Endodermal cell (in vitro differentiated cells): Measurements from ENCODE around the gene FBXL17. TPM values are rescaled to one million over a fixed set of nuclear protein-coding genes. Genes with fewer than 3 reads are reported as not detected.
A peak's percentile ranks its signal among the peaks of the same experiment; 100 is the strongest.

Experiments used
- DNase-seq: peaks from one replicate; pipeline ENCODE4 v3.0.0-alpha.2; 2017
- H3K27ac ChIP-seq: 2 replicates; pipeline ENCODE4 v1.5.1; 2013; ENCODE audit warnings: mild to moderate bottlenecking, low read depth, low read length, moderate library complexity
- H3K27me3 ChIP-seq: 2 replicates; pipeline ENCODE4 v1.6.1; 2013; ENCODE audit warnings: mild to moderate bottlenecking, low read length, moderate library complexity; ENCODE audit not compliant: insufficient read depth, control insufficient read depth, poor library complexity, severe bottlenecking
- H3K36me3 ChIP-seq: 2 replicates; pipeline ENCODE4 v1.7.0; 2013; ENCODE audit warnings: mild to moderate bottlenecking, low read length, moderate library complexity; ENCODE audit not compliant: control insufficient read depth, insufficient read depth
- H3K4me1 ChIP-seq: one replicate; pipeline ENCODE4 v1.7.0; 2013; ENCODE audit warnings: low read length; ENCODE audit not compliant: control insufficient read depth, insufficient read depth
- H3K4me3 ChIP-seq: 2 replicates; pipeline ENCODE4 v1.5.1; 2013; ENCODE audit warnings: mild to moderate bottlenecking, low read length, moderate library complexity
- H3K9ac ChIP-seq: 2 replicates; pipeline ENCODE4 v1.6.1; 2013; ENCODE audit warnings: mild to moderate bottlenecking, low read length, moderate library complexity; ENCODE audit not compliant: poor library complexity, severe bottlenecking; ENCODE audit errors: extremely low read depth
- H3K9me3 ChIP-seq: 2 replicates; pipeline ENCODE4 v1.6.1; 2013; ENCODE audit warnings: mild to moderate bottlenecking, low read length, moderate library complexity; ENCODE audit not compliant: control insufficient read depth
- H3K27ac Mint-ChIP-seq: 2 replicates; pipeline ENCODE4 v1.8.0; 2020; ENCODE audit warnings: mixed read lengths
- H3K27me3 Mint-ChIP-seq: 2 replicates; pipeline ENCODE4 v1.8.0; 2021; ENCODE audit warnings: mild to moderate bottlenecking, mixed read lengths; ENCODE audit not compliant: insufficient read depth
- H3K36me3 Mint-ChIP-seq: 2 replicates; pipeline ENCODE4 v1.8.0; 2020; ENCODE audit warnings: low read depth, mixed read lengths
- H3K4me1 Mint-ChIP-seq: 2 replicates; pipeline ENCODE4 v1.8.0; 2020; ENCODE audit warnings: mixed read lengths
- H3K4me3 Mint-ChIP-seq: 2 replicates; pipeline ENCODE4 v1.8.0; 2020; ENCODE audit warnings: mild to moderate bottlenecking, moderate library complexity, mixed read lengths
- H3K9me3 Mint-ChIP-seq: 2 replicates; pipeline ENCODE4 v1.8.0; 2020; ENCODE audit warnings: mild to moderate bottlenecking, mixed read lengths
- CTCF ChIP-seq: fragments of 200-600 bp; sonication (generic); conservative IDR thresholded peaks from 2 replicates; pipeline ENCODE4 v1.5.0; 2021; ENCODE audit warnings: antibody characterized with exemption, mild to moderate bottlenecking
- WGBS, 2 experiments: methylation state at CpG; one replicate each; pipeline versions ENCODE4 v1.1.5 to v1.1.7; 2013; ENCODE audit warnings: missing lambda C conversion rate in 2 of 2, mixed read lengths in 1 of 2; ENCODE audit not compliant: insufficient coverage in 1 of 2, insufficient read length in 1 of 2; 5-methylcytosine and 5-hydroxymethylcytosine counted together
- total RNA-seq, 2 donors: library from RNA; stranded (reverse); fragmentation: NEBNext Ultra II Directional in 1 of 2; extraction: Animal tissue kit (Norgen Biotek cat#: 25700) in 1 of 2; gene quantifications; 2 replicates in 1 of 2; 3 replicates in 1 of 2; pipeline ENCODE4 v1.2.1, GENCODE V29; 2021

The FBXL17 gene
- total RNA-seq, 2 donors from 2014 or later = 7.4 to 8.6 TPM

- Histone ChIP-seq H3K36me3 (no peaks in the 10 kb centered on the region), H3K4me1 (peaks cover 9% of the 10 kb centered on the region), H3K27me3 (no peaks in the 10 kb centered on the region), H3K9ac (no peak overlapping the region), H3K27ac (no peak overlapping the region), H3K9me3 (peaks cover 11% of the 10 kb centered on the region), H3K4me3 (no peak overlapping the region)
- peaks cover 23% of the 10 kb centered on the region for H3K4me1 Mint-ChIP-seq
- no peaks in the 10 kb centered on the region for H3K27me3 Mint-ChIP-seq
- DNase-seq = no peak
- peaks cover 12% of the 10 kb centered on the region for H3K9me3 Mint-ChIP-seq
- WGBS, 2 experiments = 90 to 100% methylated on average over 2 to 3 of the region's 3 CpGs
- no peaks in the 10 kb centered on the region for H3K36me3 Mint-ChIP-seq
- TF ChIP-seq CTCF = no peak
- H3K27ac Mint-ChIP-seq = peak overlapping the region; percentile 26
- H3K4me3 Mint-ChIP-seq = no peak overlapping the region
Observed at GRCh38 chr5:108081707-108082106, 300.2 kb downstream of the FBXL17 start.

- Histone ChIP-seq H3K27me3 (no peaks in the 10 kb centered on the region), H3K36me3 (no peaks in the 10 kb centered on the region), H3K4me1 (peaks cover 11% of the 10 kb centered on the region), H3K4me3 (no peak overlapping the region), H3K9ac (no peak overlapping the region), H3K27ac (no peak overlapping the region), H3K9me3 (peaks cover 24% of the 10 kb centered on the region)
- TF ChIP-seq CTCF = no peak
- DNase-seq = no peak
- H3K36me3 Mint-ChIP-seq = peaks cover 8% of the 10 kb centered on the region
- no peaks in the 10 kb centered on the region for H3K27me3 Mint-ChIP-seq
- H3K9me3 Mint-ChIP-seq = peaks cover 12% of the 10 kb centered on the region
- H3K4me1 Mint-ChIP-seq = peaks cover 21% of the 10 kb centered on the region
- no peak overlapping the region for H3K27ac Mint-ChIP-seq
- no peak overlapping the region for H3K4me3 Mint-ChIP-seq
Observed at GRCh38 chr5:108079753-108080152, 302.1 kb downstream of the FBXL17 start.

DNA sequence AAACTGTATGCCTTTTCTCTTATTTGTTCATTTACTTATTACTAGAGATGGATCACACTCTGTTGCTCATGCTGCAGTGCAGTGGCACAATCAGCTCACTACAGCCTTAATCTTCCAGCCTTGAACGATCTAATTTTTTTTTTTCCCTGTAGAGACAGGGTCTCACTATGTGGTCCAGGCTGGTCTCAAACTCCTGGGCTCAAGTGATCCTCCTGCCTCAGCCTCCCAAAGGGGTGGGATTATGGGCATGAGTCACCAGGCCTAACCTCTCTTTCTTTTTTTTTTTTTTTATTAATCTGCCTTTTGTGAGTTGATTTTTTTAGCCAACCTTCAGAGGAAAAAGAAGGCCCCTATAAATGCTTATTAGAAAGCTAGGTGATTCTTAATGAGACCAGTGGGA is 303.0 kb downstream of the FBXL17 start:
- Histone ChIP-seq H3K4me1 (peaks cover 11% of the 10 kb centered on the region), H3K27me3 (no peaks in the 10 kb centered on the region), H3K27ac (no peak overlapping the region), H3K4me3 (no peak overlapping the region), H3K9me3 (peaks cover 32% of the 10 kb centered on the region), H3K36me3 (no peaks in the 10 kb centered on the region), H3K9ac (no peak overlapping the region)
- Mint-ChIP-seq H3K4me3 (no peak overlapping the region), H3K9me3 (peaks cover 19% of the 10 kb centered on the region), H3K27me3 (no peaks in the 10 kb centered on the region), H3K27ac (no peak overlapping the region), H3K4me1 (peaks cover 16% of the 10 kb centered on the region), H3K36me3 (peaks cover 14% of the 10 kb centered on the region)
- DNase-seq = no peak
- WGBS, 2 experiments = 57 to 80% methylated on average over 1 of the region's 1 CpG
- TF ChIP-seq CTCF = no peak
